Hepatocyte (in vitro differentiated cells): ENCODE results near the gene SELENOV. TPM values are rescaled to one million over a fixed set of nuclear protein-coding genes. Genes with fewer than 3 reads are reported as not detected.

Source experiments
- DNase-seq: peaks from one replicate; pipeline ENCODE4 v3.0.0-alpha.2; 2016; ENCODE audit warnings: low spot score
- H2AFZ ChIP-seq: fragments of 200-600 bp; sonication (generic); 2 replicates; pipeline ENCODE4 v1.6.0; 2016; ENCODE audit warnings: antibody characterized with exemption, mild to moderate bottlenecking
- H3K27ac ChIP-seq: fragments of 200-600 bp; sonication (generic); 2 replicates; pipeline ENCODE4 v1.5.1; 2016; ENCODE audit warnings: mild to moderate bottlenecking
- H3K27me3 ChIP-seq: fragments of 200-600 bp; sonication (generic); 2 replicates; pipeline ENCODE4 v1.6.1; 2016
- H3K36me3 ChIP-seq: fragments of 200-600 bp; sonication (generic); replicated peaks from 2 replicates; pipeline ENCODE4 v1.5.1; 2016; ENCODE audit warnings: low read depth; ENCODE audit not compliant: insufficient read depth
- H3K4me1 ChIP-seq: fragments of 200-600 bp; sonication (generic); 2 replicates; pipeline ENCODE4 v1.5.1; 2016; ENCODE audit warnings: mild to moderate bottlenecking, moderate library complexity; ENCODE audit not compliant: insufficient read depth
- H3K4me2 ChIP-seq: fragments of 200-600 bp; sonication (generic); 2 replicates; pipeline ENCODE4 v1.6.0; 2016
- H3K4me3 ChIP-seq: fragments of 200-600 bp; sonication (generic); 2 replicates; pipeline ENCODE4 v1.5.1; 2016; ENCODE audit warnings: mild to moderate bottlenecking
- H3K79me2 ChIP-seq: fragments of 200-600 bp; sonication (generic); 2 replicates; pipeline ENCODE4 v1.6.0; 2017; ENCODE audit warnings: mild to moderate bottlenecking
- H3K9me2 ChIP-seq: fragments of 200-600 bp; sonication (generic); replicated peaks from 2 replicates; pipeline ENCODE4 v1.6.0; 2017; ENCODE audit warnings: mild to moderate bottlenecking; ENCODE audit not compliant: insufficient read depth
- H3K9me3 ChIP-seq: fragments of 200-600 bp; sonication (generic); 2 replicates; pipeline ENCODE4 v1.5.1; 2016; ENCODE audit warnings: low read depth, mild to moderate bottlenecking
- H4K20me1 ChIP-seq: fragments of 200-600 bp; sonication (generic); 2 replicates; pipeline ENCODE4 v1.6.0; 2016; ENCODE audit warnings: mild to moderate bottlenecking; ENCODE audit not compliant: insufficient read depth, poor library complexity, severe bottlenecking
- EZH2 ChIP-seq: fragments of 200-600 bp; sonication (generic); IDR thresholded peaks from 2 replicates; pipeline ENCODE4 v1.6.1; 2016; ENCODE audit warnings: antibody characterized with exemption, mild to moderate bottlenecking, borderline replicate concordance
- EZH2phosphoT487 ChIP-seq: fragments of 200-600 bp; sonication (generic); IDR thresholded peaks from one replicate; pipeline ENCODE4 v1.6.1; 2018; ENCODE audit warnings: antibody characterized with exemption, mild to moderate bottlenecking, low read depth, moderate library complexity; ENCODE audit not compliant: unreplicated experiment, severe bottlenecking
- WGBS: methylation state at CpG from one replicate; pipeline ENCODE4 v1.1.6; 2016; ENCODE audit warnings: low lambda C conversion rate; ENCODE audit errors: missing lambda C conversion rate; 5-methylcytosine and 5-hydroxymethylcytosine counted together
- polyA plus RNA-seq: library from polyadenylated mRNA; unstranded; fragments of >200 nt; fragmentation: Nextera tagmentation; extraction: Ambion mirVana; gene quantifications from 2 replicates; pipeline ENCODE4 v1.2.1, GENCODE V29; 2016
- total RNA-seq: library from RNA; depleted of rRNA; stranded (reverse); fragments of >200 nt; gene quantifications from 2 replicates; pipeline ENCODE4 v1.2.3, GENCODE V29; 2014
- TF ChIP-seq, protein P1 (sequence below): fragments of 200-600 bp; sonication (generic); IDR thresholded peaks from 2 replicates; pipeline ENCODE4 v1.5.1; 2016; ENCODE audit warnings: antibody characterized with exemption, mild to moderate bottlenecking; ENCODE audit not compliant: poor library complexity

Gene SELENOV
- total and polyA plus RNA-seq, 2 experiments from 2014 or later: 0.50 to 0.98 TPM

DNA sequence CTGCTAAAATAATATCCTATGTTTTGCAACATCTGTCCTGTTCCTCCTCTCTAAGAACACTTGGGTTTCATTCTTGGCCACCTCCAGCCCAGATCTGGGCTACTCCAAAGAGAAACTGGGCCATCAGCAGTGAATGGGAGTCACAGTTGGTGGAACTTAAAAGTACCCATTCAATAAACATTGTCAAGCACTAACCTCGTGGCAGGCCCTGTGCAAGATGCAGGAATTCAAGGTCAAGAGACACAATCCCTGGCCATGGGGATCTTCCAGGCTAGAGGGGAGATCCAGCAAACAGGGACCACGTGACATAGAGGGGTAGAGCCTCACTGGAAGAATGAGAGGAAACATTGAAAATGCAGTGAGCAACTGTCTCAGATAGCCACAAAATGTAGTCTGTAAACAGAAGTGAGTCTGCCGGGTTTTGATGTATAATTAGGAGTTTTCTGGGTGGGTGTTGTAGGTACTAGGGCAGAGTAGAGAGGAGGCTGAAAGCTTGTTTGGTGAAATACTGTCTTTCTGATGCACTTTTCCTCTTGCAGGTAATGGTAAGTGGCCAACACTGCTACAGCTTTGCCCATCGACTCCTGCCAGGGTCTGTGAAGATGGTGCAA, 39.9 kb downstream of the SELENOV start:
- Histone ChIP-seq H2AFZ (no peak overlapping the region), H3K27me3 (peaks cover 10% of the 10 kb centered on the region), H3K4me2 (no peak overlapping the region), H3K9me3 (no peaks in the 10 kb centered on the region), H3K4me3 (no peak overlapping the region), H3K4me1 (no peaks in the 10 kb centered on the region), H3K79me2 (no peaks in the 10 kb centered on the region), H3K9me2 (no peaks in the 10 kb centered on the region), H3K27ac (no peak overlapping the region), H3K36me3 (no peaks in the 10 kb centered on the region), H4K20me1 (no peaks in the 10 kb centered on the region)
- WGBS: 83% methylated on average over 4 of the region's 4 CpGs
- DNase-seq: no peak
- TF ChIP-seq, protein P1, sequence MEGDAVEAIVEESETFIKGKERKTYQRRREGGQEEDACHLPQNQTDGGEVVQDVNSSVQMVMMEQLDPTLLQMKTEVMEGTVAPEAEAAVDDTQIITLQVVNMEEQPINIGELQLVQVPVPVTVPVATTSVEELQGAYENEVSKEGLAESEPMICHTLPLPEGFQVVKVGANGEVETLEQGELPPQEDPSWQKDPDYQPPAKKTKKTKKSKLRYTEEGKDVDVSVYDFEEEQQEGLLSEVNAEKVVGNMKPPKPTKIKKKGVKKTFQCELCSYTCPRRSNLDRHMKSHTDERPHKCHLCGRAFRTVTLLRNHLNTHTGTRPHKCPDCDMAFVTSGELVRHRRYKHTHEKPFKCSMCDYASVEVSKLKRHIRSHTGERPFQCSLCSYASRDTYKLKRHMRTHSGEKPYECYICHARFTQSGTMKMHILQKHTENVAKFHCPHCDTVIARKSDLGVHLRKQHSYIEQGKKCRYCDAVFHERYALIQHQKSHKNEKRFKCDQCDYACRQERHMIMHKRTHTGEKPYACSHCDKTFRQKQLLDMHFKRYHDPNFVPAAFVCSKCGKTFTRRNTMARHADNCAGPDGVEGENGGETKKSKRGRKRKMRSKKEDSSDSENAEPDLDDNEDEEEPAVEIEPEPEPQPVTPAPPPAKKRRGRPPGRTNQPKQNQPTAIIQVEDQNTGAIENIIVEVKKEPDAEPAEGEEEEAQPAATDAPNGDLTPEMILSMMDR: no peak
- TF ChIP-seq EZH2phosphoT487: no peak
- no peak for TF ChIP-seq EZH2

DNA sequence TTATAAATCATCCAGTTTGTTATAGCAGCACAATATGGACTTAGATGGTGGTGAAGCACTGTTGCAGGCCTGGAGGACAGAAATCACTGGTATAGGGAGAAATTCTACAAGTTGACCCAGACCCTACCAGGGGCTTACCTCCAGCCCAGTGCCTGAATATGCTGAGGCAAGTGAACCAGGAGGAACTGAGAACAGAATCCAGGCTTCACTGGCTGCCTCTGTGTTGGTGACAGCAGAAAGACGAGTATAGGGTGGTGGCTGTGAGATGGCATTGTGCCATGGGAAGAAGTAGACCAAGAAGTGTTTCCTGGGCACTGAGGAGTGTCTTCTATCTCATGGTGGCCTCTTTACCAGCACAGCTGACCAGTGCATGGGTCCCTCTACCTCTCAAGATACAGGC, 40.9 kb downstream of the SELENOV start:
- Histone ChIP-seq H3K9me2 (no peaks in the 10 kb centered on the region), H3K9me3 (no peaks in the 10 kb centered on the region), H3K4me1 (no peaks in the 10 kb centered on the region), H4K20me1 (no peaks in the 10 kb centered on the region), H3K4me3 (no peak overlapping the region), H3K79me2 (no peaks in the 10 kb centered on the region), H3K4me2 (no peak overlapping the region), H2AFZ (no peak overlapping the region), H3K27ac (no peak overlapping the region), H3K36me3 (no peaks in the 10 kb centered on the region), H3K27me3 (peaks cover 18% of the 10 kb centered on the region)
- 60% methylated on average over 1 of the region's 1 CpG for WGBS
- TF ChIP-seq EZH2: no peak
- TF ChIP-seq, protein P1: no peak
- TF ChIP-seq EZH2phosphoT487: no peak
- no peak for DNase-seq

DNA sequence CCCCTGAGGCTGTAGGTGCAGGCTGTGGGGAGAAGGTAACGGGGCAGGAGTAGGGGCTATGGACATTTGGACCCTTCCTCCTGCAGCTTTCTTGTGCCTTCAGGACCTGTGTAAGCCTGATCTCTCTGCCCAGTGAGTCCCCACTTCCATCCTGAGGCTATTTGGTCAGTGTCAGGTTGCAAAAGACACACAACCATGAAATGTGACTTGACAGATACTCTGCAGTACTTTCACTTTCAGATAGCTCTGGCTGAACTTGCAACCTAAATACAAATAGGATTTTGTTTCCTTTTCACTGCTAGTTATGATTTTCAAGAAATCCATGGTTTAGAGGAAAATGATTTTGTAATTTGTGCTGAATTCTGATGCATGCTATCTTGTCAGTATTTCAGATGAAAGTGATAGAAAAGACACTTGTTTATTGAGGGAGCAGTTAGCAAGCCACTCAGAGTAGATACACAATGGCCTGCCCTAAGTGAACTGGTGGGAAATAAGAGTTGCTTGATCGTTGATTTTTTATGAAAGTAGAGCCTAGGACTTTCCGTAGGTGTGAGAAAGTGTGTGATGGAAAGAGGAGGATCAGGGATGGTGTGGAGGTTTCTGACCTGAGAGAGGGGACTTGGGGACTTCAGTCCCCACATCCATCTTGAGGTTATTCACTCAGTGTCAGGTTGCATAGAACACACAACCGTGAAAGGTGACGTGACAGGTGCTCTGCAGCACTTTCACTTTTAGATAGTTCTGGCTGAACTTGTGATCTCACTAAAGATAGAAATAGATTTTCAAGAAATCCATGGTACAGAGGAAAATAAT, 43.1 kb downstream of the SELENOV start:
- no peak overlapping the region for H3K4me2 ChIP-seq
- peaks cover 30% of the 10 kb centered on the region for H3K27me3 ChIP-seq
- no peaks in the 10 kb centered on the region for H3K79me2 ChIP-seq
- H3K4me1 ChIP-seq: no peaks in the 10 kb centered on the region
- no peaks in the 10 kb centered on the region for H3K9me3 ChIP-seq
- DNase-seq: peak; percentile 17
- no peaks in the 10 kb centered on the region for H4K20me1 ChIP-seq
- H3K9me2 ChIP-seq: no peaks in the 10 kb centered on the region
- whole genome bisulfite sequencing: 64% methylated on average over 5 of the region's 5 CpGs
- no peak overlapping the region for H2AFZ ChIP-seq
- no peak overlapping the region for H3K27ac ChIP-seq
- no peaks in the 10 kb centered on the region for H3K36me3 ChIP-seq
- no peak for TF ChIP-seq EZH2phosphoT487
- TF ChIP-seq, protein P1: no peak
- TF ChIP-seq EZH2: no peak
- H3K4me3 ChIP-seq: no peak overlapping the region
